Activated CD4-positive, CD25-positive, alpha-beta regulatory T cell (primary cell): ENCODE results near the gene RBP2.

Experiments
- DNase-seq, 4 experiments: peaks; one replicate each; lab custom pipeline; 2025; lab: John Stamatoyannopoulos, UW

RBP2 gene

GRCh38 chr3:139480585-139480984, 4.3 kb upstream of the RBP2 start:
- no peak for DNase-seq

- no peak for DNase-seq
These were observed 1.7 kb upstream of the RBP2 start for GRCh38 chr3:139477710-139478640.

- DNase-seq, result no peak
These were observed 3.1 kb downstream of the RBP2 start for GRCh38 chr3:139473155-139473771.

- no peak for DNase-seq
These were observed 3.8 kb downstream of the RBP2 start for GRCh38 chr3:139472380-139473010.

GRCh38 chr3:139470199-139470598, 6.1 kb downstream of the RBP2 start:
- DNase-seq, result no peak

GRCh38 chr3:139468399-139468798, 7.9 kb downstream of the RBP2 start:
- DNase-seq, result no peak

GRCh38 chr3:139466360-139466759, 10.0 kb downstream of the RBP2 start:
- DNase-seq, result no peak

- no peak for DNase-seq
These were observed 10.7 kb downstream of the RBP2 start for GRCh38 chr3:139465636-139466035.

GRCh38 chr3:139463466-139463865, 12.8 kb downstream of the RBP2 start:
- no peak for DNase-seq

GRCh38 chr3:139460529-139460928, 15.8 kb downstream of the RBP2 start:
- no peak for DNase-seq

- no peak for DNase-seq
These were observed 16.2 kb downstream of the RBP2 start for GRCh38 chr3:139460076-139460475.

GRCh38 chr3:139458348-139458747, 18.0 kb downstream of the RBP2 start:
- DNase-seq, result no peak

GRCh38 chr3:139457066-139457465, 19.2 kb downstream of the RBP2 start:
- DNase-seq, result no peak

- DNase-seq, result no peak
These were observed 19.9 kb downstream of the RBP2 start for GRCh38 chr3:139456386-139456785.

GRCh38 chr3:139455855-139456254, 20.5 kb downstream of the RBP2 start:
- no peak for DNase-seq

- DNase-seq, result no peak
These were observed 21.1 kb downstream of the RBP2 start for GRCh38 chr3:139455206-139455605.

GRCh38 chr3:139454346-139454745, 22.0 kb downstream of the RBP2 start:
- DNase-seq, result no peak

- no peak for DNase-seq
These were observed 26.2 kb downstream of the RBP2 start for GRCh38 chr3:139450159-139450558.

- no peak for DNase-seq
These were observed 26.8 kb downstream of the RBP2 start for GRCh38 chr3:139449566-139449965.

- DNase-seq, result no peak
These were observed 28.2 kb downstream of the RBP2 start for GRCh38 chr3:139448104-139448503.

GRCh38 chr3:139447486-139447885, 28.8 kb downstream of the RBP2 start:
- DNase-seq, result no peak

- no peak for DNase-seq
These were observed 31.9 kb downstream of the RBP2 start for GRCh38 chr3:139444446-139444845.

- no peak for DNase-seq
These were observed 33.1 kb downstream of the RBP2 start for GRCh38 chr3:139443186-139443585.
